ENCODE measurements around the gene ARHGAP32. TPM values are rescaled to one million over a fixed set of nuclear protein-coding genes. Genes with fewer than 3 reads are reported as not detected.
A peak's percentile ranks its signal among the peaks of the same experiment; 100 is the strongest.

Gene ARHGAP32
- total and polyA plus RNA-seq, 2 donors (not counting 1 experiment from before 2014, with no cell fraction given): 4.0 to 9.6 TPM

DNA sequence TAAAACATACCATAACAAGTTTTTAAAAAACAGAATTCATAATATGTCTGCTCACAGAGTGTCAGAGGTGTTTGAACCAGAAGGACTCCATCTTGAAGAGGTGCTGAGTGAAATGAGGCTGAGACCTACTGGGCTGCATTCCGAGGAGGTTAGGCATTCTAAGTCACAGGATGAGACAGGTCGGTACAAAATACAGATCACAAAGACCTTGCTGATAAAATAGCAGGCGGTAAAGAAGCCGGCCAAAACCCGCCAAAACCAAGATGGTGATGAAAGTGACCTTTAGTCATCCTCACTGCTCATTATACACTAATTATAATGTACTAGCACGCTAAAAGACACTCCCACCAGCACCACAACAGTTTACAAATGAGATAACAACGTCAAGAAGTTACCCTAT is 116.4 kb downstream of the ARHGAP32 start:
- TF ChIP-seq EZH2 (IDR thresholded peaks at IDR 0.05; ENCODE audit: low read length, missing control alignments): no peak
- TF ChIP-seq, protein P1, sequence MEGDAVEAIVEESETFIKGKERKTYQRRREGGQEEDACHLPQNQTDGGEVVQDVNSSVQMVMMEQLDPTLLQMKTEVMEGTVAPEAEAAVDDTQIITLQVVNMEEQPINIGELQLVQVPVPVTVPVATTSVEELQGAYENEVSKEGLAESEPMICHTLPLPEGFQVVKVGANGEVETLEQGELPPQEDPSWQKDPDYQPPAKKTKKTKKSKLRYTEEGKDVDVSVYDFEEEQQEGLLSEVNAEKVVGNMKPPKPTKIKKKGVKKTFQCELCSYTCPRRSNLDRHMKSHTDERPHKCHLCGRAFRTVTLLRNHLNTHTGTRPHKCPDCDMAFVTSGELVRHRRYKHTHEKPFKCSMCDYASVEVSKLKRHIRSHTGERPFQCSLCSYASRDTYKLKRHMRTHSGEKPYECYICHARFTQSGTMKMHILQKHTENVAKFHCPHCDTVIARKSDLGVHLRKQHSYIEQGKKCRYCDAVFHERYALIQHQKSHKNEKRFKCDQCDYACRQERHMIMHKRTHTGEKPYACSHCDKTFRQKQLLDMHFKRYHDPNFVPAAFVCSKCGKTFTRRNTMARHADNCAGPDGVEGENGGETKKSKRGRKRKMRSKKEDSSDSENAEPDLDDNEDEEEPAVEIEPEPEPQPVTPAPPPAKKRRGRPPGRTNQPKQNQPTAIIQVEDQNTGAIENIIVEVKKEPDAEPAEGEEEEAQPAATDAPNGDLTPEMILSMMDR (conservative IDR thresholded peaks at IDR 0.05 in 1 of 2, IDR thresholded peaks at IDR 0.05 in 1 of 2; ENCODE audit: low read depth in 1 of 2, low read length in 2 of 2): no peak
- Histone ChIP-seq H2AFZ (ENCODE audit: low read length) (no peak overlapping the region), H3K79me2 (ENCODE audit: control insufficient read depth, insufficient read depth, low read length) (no peaks in the 10 kb centered on the region), H3K4me1 (ENCODE audit: control insufficient read depth, extremely low read depth, insufficient read depth, low read length) (no peaks in the 10 kb centered on the region), H3K27ac (ENCODE audit: insufficient read depth, low read length) (no peak overlapping the region), H3K27me3 (ENCODE audit: control insufficient read depth, insufficient read depth, low read length) (no peaks in the 10 kb centered on the region), H4K20me1 (ENCODE audit: control insufficient read depth, extremely low read depth, insufficient read depth, low read length) (no peaks in the 10 kb centered on the region), H3K9me3 (ENCODE audit: control insufficient read depth, insufficient read depth, low read depth, low read length) (no peaks in the 10 kb centered on the region), H3K9ac (ENCODE audit: insufficient read depth, low read length) (no peak overlapping the region), H3K4me2 (ENCODE audit: extremely low read depth, insufficient read depth, low read length) (no peak overlapping the region), H3K4me3 (replicated peaks in 1 of 4; ENCODE audit: control extremely low read depth in 1 of 4, insufficient read depth in 1 of 4, low read depth in 3 of 4, low read length in 4 of 4) (no peak overlapping the region), H3K36me3 (ENCODE audit: control insufficient read depth, insufficient read depth, low read length) (no peaks in the 10 kb centered on the region)
- DNase-seq (ENCODE audit: low read depth in 2 of 2): no peak

DNA sequence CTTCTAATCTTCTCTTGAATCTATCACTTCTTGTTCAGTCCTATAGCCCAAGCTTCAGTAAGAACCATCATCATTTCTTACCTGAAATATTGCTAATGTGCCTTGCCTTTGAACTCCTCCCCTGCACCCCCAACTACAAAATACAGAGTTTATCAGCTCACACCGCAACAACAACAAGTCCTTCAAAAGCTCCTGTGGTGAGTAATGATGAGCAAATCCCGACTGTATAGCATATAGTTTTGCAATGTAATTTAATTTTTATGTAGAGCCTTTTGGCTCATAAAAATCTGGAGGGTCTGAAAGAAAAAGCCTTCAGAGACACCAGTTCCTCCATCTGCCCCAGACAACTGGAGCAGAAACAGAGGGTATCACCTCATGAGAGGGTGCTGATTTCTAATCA is 124.7 kb downstream of the ARHGAP32 start:
- no peaks in the 10 kb centered on the region for H3K9me3 ChIP-seq (ENCODE audit: control insufficient read depth, insufficient read depth, low read depth, low read length)
- no peak overlapping the region for H2AFZ ChIP-seq (ENCODE audit: low read length)
- H4K20me1 ChIP-seq (ENCODE audit: control insufficient read depth, extremely low read depth, insufficient read depth, low read length): no peaks in the 10 kb centered on the region
- H3K79me2 ChIP-seq (ENCODE audit: control insufficient read depth, insufficient read depth, low read length): no peaks in the 10 kb centered on the region
- H3K27ac ChIP-seq (ENCODE audit: insufficient read depth, low read length): no peak overlapping the region
- no peaks in the 10 kb centered on the region for H3K4me1 ChIP-seq (ENCODE audit: control insufficient read depth, extremely low read depth, insufficient read depth, low read length)
- peak in 1 of 2 donors; percentile 10 for DNase-seq (ENCODE audit: low read depth in 2 of 2)
- no peak overlapping the region for H3K4me3 ChIP-seq (replicated peaks in 1 of 4; ENCODE audit: control extremely low read depth in 1 of 4, insufficient read depth in 1 of 4, low read depth in 3 of 4, low read length in 4 of 4)
- no peaks in the 10 kb centered on the region for H3K27me3 ChIP-seq (ENCODE audit: control insufficient read depth, insufficient read depth, low read length)
- no peaks in the 10 kb centered on the region for H3K36me3 ChIP-seq (ENCODE audit: control insufficient read depth, insufficient read depth, low read length)
- H3K4me2 ChIP-seq (ENCODE audit: extremely low read depth, insufficient read depth, low read length): no peak overlapping the region
- H3K9ac ChIP-seq (ENCODE audit: insufficient read depth, low read length): no peak overlapping the region
- TF ChIP-seq, protein P1 (conservative IDR thresholded peaks at IDR 0.05 in 1 of 2, IDR thresholded peaks at IDR 0.05 in 1 of 2; ENCODE audit: low read depth in 1 of 2, low read length in 2 of 2): no peak
- no peak for TF ChIP-seq EZH2 (IDR thresholded peaks at IDR 0.05; ENCODE audit: low read length, missing control alignments)

DNA sequence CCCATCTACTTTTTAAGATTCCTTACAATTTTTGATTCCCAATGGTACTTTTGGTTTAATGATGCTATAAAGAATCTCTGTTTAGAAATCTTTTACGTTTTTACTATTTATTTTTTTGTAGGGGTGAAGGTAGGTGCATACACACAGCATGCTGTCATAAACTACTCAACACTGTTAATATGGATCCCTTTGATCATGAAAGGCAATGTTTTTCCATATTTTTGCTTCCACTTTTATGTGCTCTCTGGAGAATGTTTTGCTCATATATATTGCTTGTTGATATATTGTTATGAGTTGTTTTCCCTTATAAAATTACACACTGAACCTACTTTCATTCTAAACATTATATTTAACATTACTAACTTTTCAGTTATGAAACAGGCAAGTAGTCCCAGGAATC is 125.9 kb downstream of the ARHGAP32 start:
- Histone ChIP-seq H3K4me2 (ENCODE audit: extremely low read depth, insufficient read depth, low read length) (no peak overlapping the region), H3K4me1 (ENCODE audit: control insufficient read depth, extremely low read depth, insufficient read depth, low read length) (no peaks in the 10 kb centered on the region), H2AFZ (ENCODE audit: low read length) (no peak overlapping the region), H3K9me3 (ENCODE audit: control insufficient read depth, insufficient read depth, low read depth, low read length) (no peaks in the 10 kb centered on the region), H4K20me1 (ENCODE audit: control insufficient read depth, extremely low read depth, insufficient read depth, low read length) (no peaks in the 10 kb centered on the region), H3K79me2 (ENCODE audit: control insufficient read depth, insufficient read depth, low read length) (no peaks in the 10 kb centered on the region), H3K36me3 (ENCODE audit: control insufficient read depth, insufficient read depth, low read length) (no peaks in the 10 kb centered on the region), H3K27ac (ENCODE audit: insufficient read depth, low read length) (no peak overlapping the region), H3K4me3 (replicated peaks in 1 of 4; ENCODE audit: control extremely low read depth in 1 of 4, insufficient read depth in 1 of 4, low read depth in 3 of 4, low read length in 4 of 4) (no peak overlapping the region), H3K9ac (ENCODE audit: insufficient read depth, low read length) (no peak overlapping the region), H3K27me3 (ENCODE audit: control insufficient read depth, insufficient read depth, low read length) (no peaks in the 10 kb centered on the region)
- no peak for TF ChIP-seq EZH2 (IDR thresholded peaks at IDR 0.05; ENCODE audit: low read length, missing control alignments)
- TF ChIP-seq, protein P1 (conservative IDR thresholded peaks at IDR 0.05 in 1 of 2, IDR thresholded peaks at IDR 0.05 in 1 of 2; ENCODE audit: low read depth in 1 of 2, low read length in 2 of 2): no peak
- no peak for DNase-seq (ENCODE audit: low read depth in 2 of 2)

All from fibroblast of lung (primary cell).